SK-N-MC (cell line): ENCODE measurements around the gene PDIA4.
"Not testable (repeated sequence)": the region's sequence is repeated elsewhere in the genome, so short reads cannot be mapped to it uniquely, and the experiment has no call there.

ENCODE experiments used
- EZH2 ChIP-seq: fragments of 200-600 bp; sonication (generic); IDR thresholded peaks from one replicate; pipeline ENCODE4 v1.6.1; 2017; ENCODE audit warnings: antibody characterized with exemption
- FOXP2 ChIP-seq: optimal IDR thresholded peaks from 2 replicates; pipeline ENCODE3; 2011; ENCODE audit warnings: mild to moderate bottlenecking, moderate library complexity; ENCODE audit not compliant: insufficient read depth; ENCODE audit errors: extremely low read length, control extremely low read depth
- POLR2AphosphoS5 ChIP-seq: IDR thresholded peaks from 2 replicates; pipeline ENCODE4 v1.6.1; 2012; ENCODE audit warnings: mild to moderate bottlenecking, low read depth, low read length, borderline replicate concordance

DNA sequence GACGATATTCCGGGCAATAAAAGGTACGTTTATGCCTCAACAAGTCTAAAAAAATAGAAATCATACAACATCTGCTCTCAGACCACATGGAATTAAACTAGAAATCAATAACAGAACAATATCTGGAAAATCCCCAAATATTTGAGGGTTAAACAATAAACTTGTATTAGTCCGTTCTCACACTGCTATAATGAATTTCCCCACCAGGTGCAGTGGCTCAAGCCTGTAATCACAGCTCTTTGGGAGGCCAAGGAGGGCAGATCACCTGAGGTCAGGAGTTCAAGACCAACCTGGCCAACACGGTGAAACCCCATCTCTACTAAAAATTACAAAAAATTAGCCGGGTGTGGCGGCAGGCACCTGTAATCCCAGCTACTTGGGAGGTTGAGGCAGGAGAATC is 49.2 kb downstream of the PDIA4 start:
- not testable (repeated sequence) for TF ChIP-seq EZH2, POLR2AphosphoS5, FOXP2
